Neural cell (in vitro differentiated cells): ENCODE data around the gene DPP10.

Experiments
- EP300 ChIP-seq: fragments of 450-650 bp; conservative IDR thresholded peaks from 2 replicates; pipeline ENCODE4 v1.6.1; 2014; ENCODE audit warnings: antibody characterized with exemption, mild to moderate bottlenecking, moderate library complexity; ENCODE audit not compliant: poor library complexity, severe bottlenecking
- EZH2 ChIP-seq: fragments of 200-600, 300-800 bp; shearing (Covaris generic), sonication (generic); IDR thresholded peaks from 2 replicates; pipeline ENCODE4 v1.6.1; 2014; ENCODE audit warnings: antibody characterized with exemption, low read length, borderline replicate concordance, mild to moderate bottlenecking; ENCODE audit not compliant: insufficient read depth, poor library complexity, severe bottlenecking
- MXI1 ChIP-seq: fragments of 450-650 bp; conservative IDR thresholded peaks from 2 replicates; pipeline ENCODE4 v1.6.1; 2014; ENCODE audit warnings: antibody characterized with exemption, mild to moderate bottlenecking; ENCODE audit not compliant: poor library complexity, severe bottlenecking
- POLR2AphosphoS5 ChIP-seq: IDR thresholded peaks from 2 replicates; pipeline ENCODE4 v1.6.1; 2012
- RAD21 ChIP-seq: fragments of 450-650 bp; conservative IDR thresholded peaks from 2 replicates; pipeline ENCODE4 v1.6.1; 2014; ENCODE audit warnings: antibody characterized with exemption, mild to moderate bottlenecking, moderate library complexity
- TAF1 ChIP-seq: IDR thresholded peaks from 2 replicates; pipeline ENCODE4 v1.6.1; 2012; ENCODE audit warnings: low read depth
- TF ChIP-seq, protein P1 (sequence below): fragments of 450-650 bp; IDR thresholded peaks from 2 replicates; pipeline ENCODE4 v1.5.1; 2014; ENCODE audit warnings: antibody characterized with exemption, mild to moderate bottlenecking, moderate library complexity; ENCODE audit not compliant: poor library complexity, severe bottlenecking
- TF ChIP-seq, protein P2 (sequence below): IDR thresholded peaks from 2 replicates; pipeline ENCODE4 v1.6.1; 2012; ENCODE audit warnings: borderline replicate concordance

DNA sequence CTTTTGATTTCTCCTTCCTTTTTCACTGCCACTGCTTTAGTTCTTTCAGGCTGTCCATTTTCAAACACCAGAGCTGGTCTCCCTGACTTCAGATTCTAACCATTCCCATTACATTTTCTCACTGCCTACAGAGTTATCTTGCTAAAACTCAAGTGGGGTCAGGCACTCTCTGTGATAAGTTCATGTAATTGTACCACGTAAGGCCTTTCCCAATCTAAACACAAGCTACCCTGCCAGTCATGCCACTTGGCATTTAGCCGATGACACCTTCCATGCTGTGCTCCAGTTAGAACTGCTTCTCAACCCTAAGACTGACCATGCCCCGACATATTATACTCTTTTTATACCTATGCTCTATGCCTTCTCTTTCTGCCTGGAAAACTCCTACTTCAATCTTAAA, 592.4 kb downstream of the DPP10 start:
- TF ChIP-seq, protein P1, sequence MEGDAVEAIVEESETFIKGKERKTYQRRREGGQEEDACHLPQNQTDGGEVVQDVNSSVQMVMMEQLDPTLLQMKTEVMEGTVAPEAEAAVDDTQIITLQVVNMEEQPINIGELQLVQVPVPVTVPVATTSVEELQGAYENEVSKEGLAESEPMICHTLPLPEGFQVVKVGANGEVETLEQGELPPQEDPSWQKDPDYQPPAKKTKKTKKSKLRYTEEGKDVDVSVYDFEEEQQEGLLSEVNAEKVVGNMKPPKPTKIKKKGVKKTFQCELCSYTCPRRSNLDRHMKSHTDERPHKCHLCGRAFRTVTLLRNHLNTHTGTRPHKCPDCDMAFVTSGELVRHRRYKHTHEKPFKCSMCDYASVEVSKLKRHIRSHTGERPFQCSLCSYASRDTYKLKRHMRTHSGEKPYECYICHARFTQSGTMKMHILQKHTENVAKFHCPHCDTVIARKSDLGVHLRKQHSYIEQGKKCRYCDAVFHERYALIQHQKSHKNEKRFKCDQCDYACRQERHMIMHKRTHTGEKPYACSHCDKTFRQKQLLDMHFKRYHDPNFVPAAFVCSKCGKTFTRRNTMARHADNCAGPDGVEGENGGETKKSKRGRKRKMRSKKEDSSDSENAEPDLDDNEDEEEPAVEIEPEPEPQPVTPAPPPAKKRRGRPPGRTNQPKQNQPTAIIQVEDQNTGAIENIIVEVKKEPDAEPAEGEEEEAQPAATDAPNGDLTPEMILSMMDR, result no peak
- no peak for TF ChIP-seq EZH2
- no peak for TF ChIP-seq TAF1
- TF ChIP-seq EP300, result no peak
- TF ChIP-seq POLR2AphosphoS5, result no peak
- TF ChIP-seq, protein P2, sequence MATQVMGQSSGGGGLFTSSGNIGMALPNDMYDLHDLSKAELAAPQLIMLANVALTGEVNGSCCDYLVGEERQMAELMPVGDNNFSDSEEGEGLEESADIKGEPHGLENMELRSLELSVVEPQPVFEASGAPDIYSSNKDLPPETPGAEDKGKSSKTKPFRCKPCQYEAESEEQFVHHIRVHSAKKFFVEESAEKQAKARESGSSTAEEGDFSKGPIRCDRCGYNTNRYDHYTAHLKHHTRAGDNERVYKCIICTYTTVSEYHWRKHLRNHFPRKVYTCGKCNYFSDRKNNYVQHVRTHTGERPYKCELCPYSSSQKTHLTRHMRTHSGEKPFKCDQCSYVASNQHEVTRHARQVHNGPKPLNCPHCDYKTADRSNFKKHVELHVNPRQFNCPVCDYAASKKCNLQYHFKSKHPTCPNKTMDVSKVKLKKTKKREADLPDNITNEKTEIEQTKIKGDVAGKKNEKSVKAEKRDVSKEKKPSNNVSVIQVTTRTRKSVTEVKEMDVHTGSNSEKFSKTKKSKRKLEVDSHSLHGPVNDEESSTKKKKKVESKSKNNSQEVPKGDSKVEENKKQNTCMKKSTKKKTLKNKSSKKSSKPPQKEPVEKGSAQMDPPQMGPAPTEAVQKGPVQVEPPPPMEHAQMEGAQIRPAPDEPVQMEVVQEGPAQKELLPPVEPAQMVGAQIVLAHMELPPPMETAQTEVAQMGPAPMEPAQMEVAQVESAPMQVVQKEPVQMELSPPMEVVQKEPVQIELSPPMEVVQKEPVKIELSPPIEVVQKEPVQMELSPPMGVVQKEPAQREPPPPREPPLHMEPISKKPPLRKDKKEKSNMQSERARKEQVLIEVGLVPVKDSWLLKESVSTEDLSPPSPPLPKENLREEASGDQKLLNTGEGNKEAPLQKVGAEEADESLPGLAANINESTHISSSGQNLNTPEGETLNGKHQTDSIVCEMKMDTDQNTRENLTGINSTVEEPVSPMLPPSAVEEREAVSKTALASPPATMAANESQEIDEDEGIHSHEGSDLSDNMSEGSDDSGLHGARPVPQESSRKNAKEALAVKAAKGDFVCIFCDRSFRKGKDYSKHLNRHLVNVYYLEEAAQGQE, result no peak
- no peak for TF ChIP-seq MXI1
- no peak for TF ChIP-seq RAD21
